ENCODE measurements around the gene CDKN2C. TPM values are rescaled to one million over a fixed set of nuclear protein-coding genes. Genes with fewer than 3 reads are reported as not detected.
A peak's percentile ranks its signal among the peaks of the same experiment; 100 is the strongest.

Gene CDKN2C
- total RNA-seq, 6 experiments from 2014 or later, result 1.2 to 6.7 (median 3.1) TPM

DNA sequence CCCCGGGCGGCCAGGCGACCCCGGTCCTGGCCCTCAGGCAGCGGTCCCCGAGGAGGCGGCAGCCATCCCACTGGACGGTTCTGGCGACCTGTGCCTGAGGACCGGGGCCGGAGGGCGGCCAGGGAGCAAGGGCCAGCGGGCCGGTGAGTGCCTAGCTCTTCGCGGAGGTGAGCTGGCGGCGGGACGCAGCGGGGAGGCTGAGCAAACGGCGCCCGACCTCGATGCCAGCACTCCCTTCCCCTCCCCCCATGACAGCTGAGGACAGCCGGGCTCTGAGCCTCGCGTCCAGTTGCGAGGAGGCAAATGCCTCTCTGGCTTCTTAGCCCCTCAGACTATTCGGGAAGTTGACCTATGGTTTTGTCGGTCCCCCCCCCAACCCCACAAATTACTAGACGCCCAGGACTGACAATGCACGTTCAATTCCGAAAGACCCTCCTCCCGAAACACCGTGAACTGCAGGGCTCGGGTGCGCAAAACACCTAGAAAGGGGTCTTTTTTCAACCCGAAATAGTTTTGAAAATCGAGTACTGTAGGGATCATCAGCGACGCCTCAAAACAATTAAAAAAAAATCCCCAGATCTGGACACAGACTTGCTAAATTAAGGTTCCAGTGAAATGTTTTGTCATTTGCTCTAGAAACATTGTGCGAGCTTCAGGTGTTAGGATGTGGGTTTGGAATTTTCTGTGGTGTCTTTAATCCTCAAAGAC is 8.3 kb downstream of the CDKN2C start:
- TF ChIP-seq POLR2A (IDR thresholded peaks at IDR 0.05), result peak; percentile 34
- TF ChIP-seq, protein P1, sequence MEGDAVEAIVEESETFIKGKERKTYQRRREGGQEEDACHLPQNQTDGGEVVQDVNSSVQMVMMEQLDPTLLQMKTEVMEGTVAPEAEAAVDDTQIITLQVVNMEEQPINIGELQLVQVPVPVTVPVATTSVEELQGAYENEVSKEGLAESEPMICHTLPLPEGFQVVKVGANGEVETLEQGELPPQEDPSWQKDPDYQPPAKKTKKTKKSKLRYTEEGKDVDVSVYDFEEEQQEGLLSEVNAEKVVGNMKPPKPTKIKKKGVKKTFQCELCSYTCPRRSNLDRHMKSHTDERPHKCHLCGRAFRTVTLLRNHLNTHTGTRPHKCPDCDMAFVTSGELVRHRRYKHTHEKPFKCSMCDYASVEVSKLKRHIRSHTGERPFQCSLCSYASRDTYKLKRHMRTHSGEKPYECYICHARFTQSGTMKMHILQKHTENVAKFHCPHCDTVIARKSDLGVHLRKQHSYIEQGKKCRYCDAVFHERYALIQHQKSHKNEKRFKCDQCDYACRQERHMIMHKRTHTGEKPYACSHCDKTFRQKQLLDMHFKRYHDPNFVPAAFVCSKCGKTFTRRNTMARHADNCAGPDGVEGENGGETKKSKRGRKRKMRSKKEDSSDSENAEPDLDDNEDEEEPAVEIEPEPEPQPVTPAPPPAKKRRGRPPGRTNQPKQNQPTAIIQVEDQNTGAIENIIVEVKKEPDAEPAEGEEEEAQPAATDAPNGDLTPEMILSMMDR (IDR thresholded peaks at IDR 0.05), result no peak
- DNase-seq (peak; percentile 84 to 87 (median 86)), ATAC-seq (peak; percentile 84 to 91 (median 88))
- intact Hi-C loops (cut with DNase I), result no loop called here
- Histone ChIP-seq H3K27ac (peak overlapping the region; percentile 87 to 93 (median 90)), H3K27me3 (no peaks in the 10 kb centered on the region), H3K9me3 (no peaks in the 10 kb centered on the region), H3K4me1 (peaks cover 0 to 12% (median 3%) of the 10 kb centered on the region in 4 donors), H3K36me3 (no peaks in the 10 kb centered on the region), H3K4me3 (peak overlapping the region; percentile 80 to 88 (median 81))
- 2% methylated on average over 12 of the region's 42 CpGs for WGBS (ENCODE audit: insufficient coverage, low coverage, low lambda C conversion rate, missing lambda C conversion rate)

DNA sequence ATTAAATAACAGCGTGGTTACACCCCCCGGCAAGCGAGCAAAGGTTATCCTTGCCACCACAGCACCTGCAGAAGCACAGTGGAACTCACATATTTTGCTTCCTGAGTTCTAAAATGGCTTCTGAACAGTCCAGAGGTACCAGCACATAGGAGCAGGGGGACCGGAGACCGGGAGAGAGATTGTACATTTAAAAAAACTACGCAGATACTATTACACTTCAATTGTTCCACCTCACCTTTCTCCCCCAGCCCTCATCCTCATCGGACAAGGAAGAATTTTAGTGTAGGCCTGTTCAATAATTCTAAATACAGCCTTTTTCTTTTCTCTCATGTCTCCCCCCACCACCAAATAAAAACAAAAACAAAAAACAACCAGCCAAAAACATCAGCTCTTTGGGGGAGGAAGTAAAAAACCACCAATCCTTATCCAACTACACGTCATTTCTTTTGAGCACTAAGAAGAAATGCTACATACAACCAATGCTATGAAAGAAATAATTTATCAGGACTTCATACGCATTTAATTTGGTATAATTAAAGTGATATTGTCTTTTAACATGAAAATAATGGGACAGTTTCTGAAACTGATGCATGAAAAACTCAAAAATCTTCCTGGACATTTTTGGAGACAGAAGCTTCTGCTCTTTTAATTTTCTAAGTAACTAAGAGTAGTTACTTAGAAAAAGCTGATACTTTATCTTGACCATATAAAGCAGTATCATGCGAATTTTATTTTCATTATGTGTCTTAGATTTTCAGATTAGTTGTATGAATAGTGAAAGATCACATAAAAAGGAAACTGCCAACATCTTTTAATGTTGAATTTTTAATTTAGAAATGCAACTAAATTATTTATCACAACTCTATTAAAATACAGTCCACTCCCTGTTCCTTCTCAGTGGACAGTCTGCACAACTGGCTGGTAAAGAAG is 9.1 kb downstream of the CDKN2C start:
- no peaks in the 10 kb centered on the region for H3K9me3 ChIP-seq
- peak; percentile 54 to 74 (median 64) for ATAC-seq
- no peaks in the 10 kb centered on the region for H3K27me3 ChIP-seq
- intact Hi-C loops (cut with DNase I), result no loop called here
- H3K4me3 ChIP-seq, result peak overlapping the region; percentile 80 to 88 (median 81)
- TF ChIP-seq, protein P1 (IDR thresholded peaks at IDR 0.05), result no peak
- no peak for TF ChIP-seq POLR2A (IDR thresholded peaks at IDR 0.05)
- peak overlapping the region; percentile 87 to 93 (median 90) for H3K27ac ChIP-seq
- DNase-seq, result peak in 2 of 3 donors; percentile 30 to 73
- no peaks in the 10 kb centered on the region for H3K36me3 ChIP-seq
- 13% methylated on average over 10 of the region's 10 CpGs for WGBS (ENCODE audit: insufficient coverage, low coverage, low lambda C conversion rate, missing lambda C conversion rate)
- peaks cover 0 to 12% (median 3%) of the 10 kb centered on the region in 4 donors for H3K4me1 ChIP-seq

DNA sequence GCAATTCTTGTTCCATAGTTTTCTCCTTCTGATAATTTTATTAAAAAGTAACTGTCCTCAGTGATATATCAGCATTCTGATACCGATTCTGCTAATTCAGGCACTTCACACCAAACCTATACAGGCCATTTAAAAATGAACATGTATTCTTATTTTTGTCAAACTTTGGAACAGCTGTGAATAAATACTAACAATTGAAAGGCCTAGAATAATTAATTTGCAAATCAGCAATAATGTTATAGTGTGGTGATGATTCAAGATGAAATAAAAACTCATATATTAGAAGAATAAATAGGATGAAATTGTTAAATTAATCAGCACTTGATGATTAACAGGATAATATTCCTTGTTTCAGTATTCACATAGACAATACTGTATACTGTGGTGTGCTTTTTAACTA is 9.9 kb downstream of the CDKN2C start:
- peak overlapping the region in 1 of 3 donors; percentile 93 for H3K27ac ChIP-seq

DNA sequence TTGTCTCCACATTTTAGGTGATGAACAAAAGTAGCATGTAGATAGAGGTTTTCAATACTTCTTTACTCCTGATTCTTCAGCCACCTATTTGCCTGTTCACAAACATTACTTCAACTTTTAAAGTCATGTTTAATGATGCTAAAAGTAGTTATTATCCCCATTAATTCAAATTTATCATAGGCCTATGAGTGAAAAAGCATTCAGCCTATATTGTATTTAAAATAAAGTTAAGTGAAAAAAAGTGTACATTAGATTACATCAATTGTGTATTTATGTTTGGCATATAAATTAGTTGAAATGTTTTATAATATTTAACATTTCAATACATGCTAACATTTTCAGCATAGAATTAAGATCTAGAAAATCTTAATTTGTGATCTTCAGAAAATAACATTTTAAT is 10.5 kb downstream of the CDKN2C start:
- DNase-seq, result no peak
- Histone ChIP-seq H3K27me3 (no peaks in the 10 kb centered on the region), H3K27ac (no peak overlapping the region), H3K4me1 (peaks cover 0 to 12% (median 3%) of the 10 kb centered on the region in 4 donors), H3K36me3 (no peaks in the 10 kb centered on the region), H3K4me3 (no peak overlapping the region), H3K9me3 (no peaks in the 10 kb centered on the region)
- intact Hi-C loops (cut with DNase I), result no loop called here
- TF ChIP-seq, protein P1 (IDR thresholded peaks at IDR 0.05), result no peak
- TF ChIP-seq POLR2A (IDR thresholded peaks at IDR 0.05), result no peak
- ATAC-seq, result no peak

More for the DNA sequence above, 9.9 kb downstream of the CDKN2C start:
- intact Hi-C loops (cut with DNase I), result no loop called here
- WGBS (ENCODE audit: insufficient coverage, low coverage, low lambda C conversion rate, missing lambda C conversion rate), result 29% methylated on average over 1 of the region's 1 CpG
- ATAC-seq (no peak), DNase-seq (no peak)
- no peak for TF ChIP-seq POLR2A (IDR thresholded peaks at IDR 0.05)
- TF ChIP-seq, protein P1 (IDR thresholded peaks at IDR 0.05), result no peak
- Histone ChIP-seq H3K36me3 (no peaks in the 10 kb centered on the region), H3K4me3 (no peak overlapping the region), H3K4me1 (peaks cover 0 to 12% (median 3%) of the 10 kb centered on the region in 4 donors), H3K9me3 (no peaks in the 10 kb centered on the region), H3K27me3 (no peaks in the 10 kb centered on the region)

Data from right lobe of liver (tissue), 6 donors.